Measurements from ENCODE around the gene GADD45G.

DNA sequence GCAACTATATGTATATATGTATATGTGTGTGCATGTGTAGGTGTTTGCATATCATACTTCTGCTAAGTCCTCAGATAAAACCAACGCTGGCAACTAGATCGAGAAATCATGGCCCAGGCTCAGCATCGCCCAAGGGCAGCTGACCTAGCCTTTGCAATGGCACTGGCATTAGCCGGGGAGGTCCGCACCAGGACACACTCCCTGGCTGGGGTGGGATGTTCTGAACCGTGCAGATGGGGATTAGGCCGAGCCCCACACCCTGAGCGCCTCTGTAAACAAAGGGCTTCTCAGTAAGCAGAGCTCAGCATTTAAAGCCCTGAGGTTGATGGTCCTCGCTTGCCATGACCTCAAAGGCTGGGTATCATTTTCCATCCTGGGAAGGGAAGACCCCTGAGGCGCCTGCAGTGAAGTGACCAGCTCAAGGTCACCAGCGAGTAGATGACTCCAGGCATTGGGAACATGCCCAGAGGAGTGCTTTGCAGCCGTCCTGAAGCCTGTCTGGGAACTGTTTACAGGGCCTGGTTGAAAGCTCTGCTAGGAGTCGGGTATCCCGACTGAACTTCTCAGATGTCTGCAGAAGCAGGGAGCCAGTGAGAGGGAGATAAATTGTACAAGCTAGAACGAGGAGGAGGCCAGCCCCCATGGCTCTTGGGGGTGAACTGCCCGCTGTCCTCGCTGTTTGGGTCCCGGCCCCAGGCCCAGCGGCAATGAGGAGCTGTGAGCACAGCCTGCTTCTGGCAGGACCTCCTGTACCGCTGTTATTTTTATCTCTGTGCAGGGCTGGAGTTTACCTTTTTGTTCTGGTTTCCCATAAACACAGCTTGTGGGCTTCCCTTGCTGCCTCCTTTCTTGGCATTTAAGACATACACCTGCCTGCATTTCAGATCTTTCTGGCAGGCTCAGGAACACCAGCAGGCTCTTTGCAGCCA lies 18.4 kb downstream of the GADD45G start:
- TF ChIP-seq SMC3 (IDR thresholded peaks at IDR 0.05; ENCODE audit: borderline replicate concordance, low read length) (no peak), CHD2 (IDR thresholded peaks at IDR 0.05; ENCODE audit: borderline replicate concordance, low read depth, low read length) (no peak), HDAC2 (IDR thresholded peaks at IDR 0.05) (no peak), SRF (IDR thresholded peaks at IDR 0.05; ENCODE audit: low read depth in 2 of 2, low read length in 2 of 2) (no peak), CBX3 (IDR thresholded peaks at IDR 0.05; ENCODE audit: borderline replicate concordance, low read depth) (no peak), FOS (IDR thresholded peaks at IDR 0.05; ENCODE audit: borderline replicate concordance, extremely low read depth, insufficient read length) (no peak), TAF1 (IDR thresholded peaks at IDR 0.05; ENCODE audit: borderline replicate concordance, low read depth, low read length) (no peak), ETV6 (conservative IDR thresholded peaks at IDR 0.05 in 1 of 2, IDR thresholded peaks at IDR 0.05 in 1 of 2; ENCODE audit: borderline replicate concordance in 1 of 2, low read depth in 1 of 2) (no peak)
- TF ChIP-seq, protein P1, sequence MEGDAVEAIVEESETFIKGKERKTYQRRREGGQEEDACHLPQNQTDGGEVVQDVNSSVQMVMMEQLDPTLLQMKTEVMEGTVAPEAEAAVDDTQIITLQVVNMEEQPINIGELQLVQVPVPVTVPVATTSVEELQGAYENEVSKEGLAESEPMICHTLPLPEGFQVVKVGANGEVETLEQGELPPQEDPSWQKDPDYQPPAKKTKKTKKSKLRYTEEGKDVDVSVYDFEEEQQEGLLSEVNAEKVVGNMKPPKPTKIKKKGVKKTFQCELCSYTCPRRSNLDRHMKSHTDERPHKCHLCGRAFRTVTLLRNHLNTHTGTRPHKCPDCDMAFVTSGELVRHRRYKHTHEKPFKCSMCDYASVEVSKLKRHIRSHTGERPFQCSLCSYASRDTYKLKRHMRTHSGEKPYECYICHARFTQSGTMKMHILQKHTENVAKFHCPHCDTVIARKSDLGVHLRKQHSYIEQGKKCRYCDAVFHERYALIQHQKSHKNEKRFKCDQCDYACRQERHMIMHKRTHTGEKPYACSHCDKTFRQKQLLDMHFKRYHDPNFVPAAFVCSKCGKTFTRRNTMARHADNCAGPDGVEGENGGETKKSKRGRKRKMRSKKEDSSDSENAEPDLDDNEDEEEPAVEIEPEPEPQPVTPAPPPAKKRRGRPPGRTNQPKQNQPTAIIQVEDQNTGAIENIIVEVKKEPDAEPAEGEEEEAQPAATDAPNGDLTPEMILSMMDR (IDR thresholded peaks at IDR 0.05 in 2 of 3, conservative IDR thresholded peaks at IDR 0.05 in 1 of 3; ENCODE audit: control insufficient read depth in 2 of 3, extremely low read depth in 1 of 3, insufficient read depth in 1 of 3, low read depth in 3 of 3, low read length in 3 of 3), result no peak

All from GM12878 (cell line).